Measurements from ENCODE around the gene ZNF660.

- TF ChIP-seq CTCF (IDR thresholded peaks at IDR 0.05): no peak
- no peak for TF ChIP-seq POLR2A (IDR thresholded peaks at IDR 0.05)
Measured at GRCh38 chr3:44596621-44597020, 11.9 kb downstream of the ZNF660 start.
